ENCODE results near the gene CA9. TPM values are rescaled to one million over a fixed set of nuclear protein-coding genes. Genes with fewer than 3 reads are reported as not detected.
A peak's percentile ranks its signal among the peaks of the same experiment; 100 is the strongest.

Gene CA9
- total and polyA plus RNA-seq, 3 experiments from 2014 or later = 0.75 TPM; not detected in 2

DNA sequence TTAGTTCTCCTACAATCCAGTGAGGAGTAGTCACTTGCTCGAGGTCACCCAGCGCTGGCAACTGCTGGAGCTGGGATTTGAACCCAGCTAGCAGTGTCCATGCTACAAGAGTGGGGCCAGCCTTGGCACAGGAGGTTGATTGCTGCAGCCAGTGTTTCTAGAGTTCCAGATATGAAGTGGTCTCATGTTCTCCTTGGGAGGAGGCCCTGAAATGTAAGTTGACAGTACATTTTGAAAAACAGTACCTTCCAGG lies 14.8 kb upstream of the CA9 start:
- Mint-ChIP-seq H3K4me1 (peaks cover 72 to 88% (median 84%) of the 10 kb centered on the region in 3 donors), H3K36me3 (peaks cover 11 to 29% (median 13%) of the 10 kb centered on the region in 3 donors), H3K27me3 (peaks cover 4 to 10% of the 10 kb centered on the region in 2 donors), H3K27ac (peak overlapping the region; percentile 94 to 100 (median 98)), H3K4me3 (peak overlapping the region; percentile 84 to 97 (median 92)), H3K9me3 (peaks cover 0 to 6% (median 4%) of the 10 kb centered on the region in 5 donors)
- Histone ChIP-seq H3K27me3 (ENCODE audit: insufficient read depth, low read length, poor library complexity, severe bottlenecking) (no peaks in the 10 kb centered on the region), H3K9me3 (ENCODE audit: low read length) (no peaks in the 10 kb centered on the region), H3K36me3 (ENCODE audit: insufficient read depth, low read length) (peaks cover 10% of the 10 kb centered on the region), H3K4me3 (ENCODE audit: low read length) (peak overlapping the region; percentile 90), H3K27ac (ENCODE audit: low read depth, low read length) (peak overlapping the region; percentile 99), H3K4me1 (ENCODE audit: insufficient read depth, low read length) (peaks cover 69% of the 10 kb centered on the region)
- ChIA-PET CTCF (interaction anchor here (0.9 to 10.0 kb wide), 22 partner anchors 7 to 556 kb away, joined by 3 to 162 read pairs (median 10); partner anchors contain the start of genes ARHGEF39, CD72, CREB3 and SIT1), POLR2A (interaction anchor here (1.2 to 5.1 kb wide), 9 partner anchors 10 to 73 kb away, joined by 3 to 53 read pairs (median 6); partner anchors contain the start of genes CREB3, TESK1 and TLN1)
- DNase-seq = no peak

DNA sequence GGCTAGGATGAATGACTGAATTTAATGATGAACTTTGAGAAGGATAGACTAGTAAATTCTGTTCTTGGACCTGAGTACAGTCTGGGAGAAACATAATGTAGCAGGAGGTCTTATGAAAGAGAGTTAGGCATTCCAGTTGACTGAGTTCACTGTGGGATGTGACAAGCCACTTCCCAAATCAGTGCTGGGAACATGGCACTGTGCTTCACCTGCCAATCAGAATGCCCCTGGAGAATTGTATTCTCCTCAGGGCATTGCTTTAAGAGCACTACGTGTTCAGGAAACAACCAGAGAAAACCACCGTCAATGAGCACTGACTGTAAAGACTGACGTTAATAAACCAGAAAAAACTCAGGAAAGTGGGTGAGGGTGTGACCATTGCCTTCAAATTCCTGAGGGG lies 14.4 kb upstream of the CA9 start:
- Mint-ChIP-seq H3K27ac (peak overlapping the region; percentile 94 to 100 (median 98)), H3K4me1 (peaks cover 75 to 88% (median 85%) of the 10 kb centered on the region in 3 donors), H3K36me3 (peaks cover 11 to 29% (median 13%) of the 10 kb centered on the region in 3 donors), H3K27me3 (peaks cover 4 to 10% of the 10 kb centered on the region in 2 donors), H3K4me3 (peak overlapping the region; percentile 84 to 97 (median 92)), H3K9me3 (peaks cover 0 to 6% (median 4%) of the 10 kb centered on the region in 5 donors)
- no peak overlapping the region for H3K27ac ChIP-seq (ENCODE audit: low read depth, low read length)
- H3K9me3 ChIP-seq (ENCODE audit: low read length) = no peaks in the 10 kb centered on the region
- H3K4me3 ChIP-seq (ENCODE audit: low read length) = peak overlapping the region; percentile 90
- DNase-seq = no peak
- H3K27me3 ChIP-seq (ENCODE audit: insufficient read depth, low read length, poor library complexity, severe bottlenecking) = no peaks in the 10 kb centered on the region
- H3K36me3 ChIP-seq (ENCODE audit: insufficient read depth, low read length) = peaks cover 10% of the 10 kb centered on the region
- H3K4me1 ChIP-seq (ENCODE audit: insufficient read depth, low read length) = peaks cover 67% of the 10 kb centered on the region
- CTCF ChIA-PET = interaction anchor here (0.9 to 10.0 kb wide), 21 partner anchors 7 to 556 kb away, joined by 3 to 162 read pairs (median 10); partner anchors contain the start of genes ARHGEF39, CD72, CREB3 and SIT1
- POLR2A ChIA-PET = interaction anchor here (1.2 to 5.1 kb wide), 5 partner anchors 10 to 72 kb away, joined by 3 to 53 read pairs (median 6); partner anchors contain the start of genes CREB3 and TLN1

DNA sequence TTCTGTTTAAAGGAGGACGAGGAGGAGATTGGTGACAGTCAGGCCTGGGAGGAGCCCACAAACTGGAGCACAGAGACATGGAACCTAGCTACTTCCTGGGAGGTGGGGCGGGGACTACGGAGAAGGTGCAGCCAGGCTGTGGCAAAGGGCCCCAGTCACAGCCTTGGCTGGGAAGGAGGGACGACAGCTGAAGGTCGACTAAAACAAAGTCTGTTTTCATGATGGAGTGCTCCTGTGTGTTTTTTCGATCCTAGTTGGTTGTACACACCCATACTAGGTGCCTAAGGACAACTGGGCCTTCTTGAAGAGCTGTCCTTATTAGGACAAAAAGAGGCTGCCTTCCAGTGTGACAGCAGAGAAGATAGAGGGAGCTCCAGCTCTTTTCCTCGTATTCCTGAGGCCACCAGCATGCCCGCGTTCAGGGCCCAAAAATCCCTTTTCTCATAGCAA lies 12.7 kb upstream of the CA9 start:
- CTCF ChIA-PET = interaction anchor here (0.9 to 10.0 kb wide), 14 partner anchors 15 to 544 kb away, joined by 3 to 162 read pairs (median 4); partner anchors contain the start of genes CREB3, SIT1 and TLN1
- peak overlapping the region; percentile 40 to 100 (median 98) for H3K27ac Mint-ChIP-seq
- H3K27me3 ChIP-seq (ENCODE audit: insufficient read depth, low read length, poor library complexity, severe bottlenecking) = no peaks in the 10 kb centered on the region
- peaks cover 10% of the 10 kb centered on the region for H3K36me3 ChIP-seq (ENCODE audit: insufficient read depth, low read length)
- no peak for DNase-seq
- H3K36me3 Mint-ChIP-seq = peaks cover 11 to 29% (median 13%) of the 10 kb centered on the region in 3 donors
- H3K4me1 Mint-ChIP-seq = peaks cover 81 to 95% (median 93%) of the 10 kb centered on the region in 3 donors
- POLR2A ChIA-PET = interaction anchor here (0.6 to 1.5 kb wide), 4 partner anchors 12 to 57 kb away, joined by 3 to 6 read pairs (median 3); no protein-coding TSS in a partner anchor
- no peak overlapping the region for H3K27ac ChIP-seq (ENCODE audit: low read depth, low read length)
- H3K9me3 ChIP-seq (ENCODE audit: low read length) = no peaks in the 10 kb centered on the region
- peaks cover 0 to 6% (median 4%) of the 10 kb centered on the region in 5 donors for H3K9me3 Mint-ChIP-seq
- peaks cover 73% of the 10 kb centered on the region for H3K4me1 ChIP-seq (ENCODE audit: insufficient read depth, low read length)
- H3K4me3 ChIP-seq (ENCODE audit: low read length) = no peak overlapping the region
- peak overlapping the region; percentile 30 to 97 (median 70) for H3K4me3 Mint-ChIP-seq
- peaks cover 4 to 10% of the 10 kb centered on the region in 2 donors for H3K27me3 Mint-ChIP-seq

DNA sequence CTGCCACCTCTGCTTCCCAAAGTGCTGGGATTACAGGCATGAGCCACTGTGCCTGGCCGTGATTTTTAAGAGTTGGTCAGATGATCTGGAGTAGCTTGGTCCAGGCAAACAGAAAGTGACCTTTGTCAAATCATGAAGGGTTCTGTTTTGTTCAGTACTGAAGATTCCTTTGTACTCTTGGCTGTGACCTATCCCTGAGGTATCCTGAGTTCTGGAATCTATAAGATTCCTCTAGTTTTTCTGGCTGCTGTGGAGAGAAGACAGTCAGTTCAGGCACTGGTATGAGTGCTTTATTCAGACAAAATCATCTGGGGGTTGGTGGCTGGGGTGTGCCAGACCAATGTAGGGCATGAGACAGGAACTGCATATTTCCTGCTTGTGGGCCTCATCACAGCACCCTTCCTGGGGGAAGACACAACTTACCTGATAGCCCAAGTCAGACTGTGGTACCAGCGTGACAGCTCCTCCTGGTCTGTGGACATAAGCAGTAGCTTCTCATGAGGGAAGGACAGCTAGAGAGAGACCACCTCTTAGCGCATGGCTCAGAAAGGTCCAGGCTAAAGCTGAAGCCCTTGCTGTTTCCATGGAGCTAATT lies 11.9 kb upstream of the CA9 start:
- peaks cover 11 to 29% (median 13%) of the 10 kb centered on the region in 3 donors for H3K36me3 Mint-ChIP-seq
- peak overlapping the region; percentile 7 for H3K27ac ChIP-seq (ENCODE audit: low read depth, low read length)
- H3K9me3 Mint-ChIP-seq = peaks cover 0 to 6% (median 4%) of the 10 kb centered on the region in 5 donors
- ChIA-PET POLR2A (interaction anchor here (1.1 to 1.2 kb wide), 2 partner anchors 15 to 58 kb away, joined by 3 read pairs; no protein-coding TSS in a partner anchor), CTCF (interaction anchor here (0.9 to 10.0 kb wide), 10 partner anchors 16 to 221 kb away, joined by 3 to 162 read pairs (median 4); partner anchors contain the start of genes CREB3, SIT1 and TLN1)
- peak overlapping the region; percentile 72 to 91 (median 84) for H3K4me3 Mint-ChIP-seq
- DNase-seq = peak in 4 of 5 donors; percentile 28 to 68 (median 53)
- no peaks in the 10 kb centered on the region for H3K27me3 ChIP-seq (ENCODE audit: insufficient read depth, low read length, poor library complexity, severe bottlenecking)
- peaks cover 10% of the 10 kb centered on the region for H3K36me3 ChIP-seq (ENCODE audit: insufficient read depth, low read length)
- H3K27me3 Mint-ChIP-seq = peaks cover 4 to 10% of the 10 kb centered on the region in 2 donors
- peaks cover 70% of the 10 kb centered on the region for H3K4me1 ChIP-seq (ENCODE audit: insufficient read depth, low read length)
- peak overlapping the region; percentile 24 for H3K4me3 ChIP-seq (ENCODE audit: low read length)
- no peaks in the 10 kb centered on the region for H3K9me3 ChIP-seq (ENCODE audit: low read length)
- peak overlapping the region; percentile 83 to 100 (median 99) for H3K27ac Mint-ChIP-seq
- H3K4me1 Mint-ChIP-seq = peaks cover 74 to 93% (median 89%) of the 10 kb centered on the region in 3 donors

DNA sequence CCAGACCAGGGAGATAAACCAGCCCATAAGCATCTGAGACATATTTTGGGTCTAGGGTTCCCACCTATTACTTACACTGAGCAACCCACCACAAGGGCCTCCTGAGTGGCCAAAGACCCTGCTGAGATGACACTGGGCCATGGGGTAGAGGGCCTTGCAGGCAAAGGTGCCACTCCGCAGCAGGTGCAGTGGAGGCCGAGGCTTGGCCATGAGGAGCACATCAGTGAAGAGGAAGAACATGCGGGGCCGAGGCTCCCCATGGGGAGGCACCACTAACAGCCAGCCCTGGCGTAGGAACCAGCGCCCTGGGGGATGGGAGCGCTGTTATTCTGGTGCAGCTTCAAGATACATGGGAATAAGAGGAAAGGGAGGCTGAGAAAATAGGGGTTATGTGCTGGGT lies 11.3 kb upstream of the CA9 start:
- H3K9me3 ChIP-seq (ENCODE audit: low read length) = no peaks in the 10 kb centered on the region
- Mint-ChIP-seq H3K36me3 (peaks cover 11 to 29% (median 13%) of the 10 kb centered on the region in 3 donors), H3K27ac (peak overlapping the region; percentile 83 to 100 (median 99)), H3K4me3 (peak overlapping the region; percentile 18 to 91 (median 84)), H3K9me3 (peaks cover 0 to 6% (median 4%) of the 10 kb centered on the region in 5 donors), H3K27me3 (peaks cover 4 to 10% of the 10 kb centered on the region in 2 donors), H3K4me1 (peaks cover 68 to 87% (median 83%) of the 10 kb centered on the region in 3 donors)
- H3K27ac ChIP-seq (ENCODE audit: low read depth, low read length) = peak overlapping the region; percentile 7
- no peak for DNase-seq
- ChIA-PET CTCF (interaction anchor here (1.2 to 10.0 kb wide), 5 partner anchors 16 to 220 kb away, joined by 3 to 162 read pairs (median 5); partner anchors contain the start of gene SIT1), POLR2A (interaction anchor here (1.1 kb wide), 1 partner anchor 59 kb away, joined by 3 read pairs; no protein-coding TSS in a partner anchor)
- H3K4me3 ChIP-seq (ENCODE audit: low read length) = peak overlapping the region; percentile 24
- no peaks in the 10 kb centered on the region for H3K27me3 ChIP-seq (ENCODE audit: insufficient read depth, low read length, poor library complexity, severe bottlenecking)
- H3K36me3 ChIP-seq (ENCODE audit: insufficient read depth, low read length) = peaks cover 10% of the 10 kb centered on the region
- H3K4me1 ChIP-seq (ENCODE audit: insufficient read depth, low read length) = peaks cover 64% of the 10 kb centered on the region

DNA sequence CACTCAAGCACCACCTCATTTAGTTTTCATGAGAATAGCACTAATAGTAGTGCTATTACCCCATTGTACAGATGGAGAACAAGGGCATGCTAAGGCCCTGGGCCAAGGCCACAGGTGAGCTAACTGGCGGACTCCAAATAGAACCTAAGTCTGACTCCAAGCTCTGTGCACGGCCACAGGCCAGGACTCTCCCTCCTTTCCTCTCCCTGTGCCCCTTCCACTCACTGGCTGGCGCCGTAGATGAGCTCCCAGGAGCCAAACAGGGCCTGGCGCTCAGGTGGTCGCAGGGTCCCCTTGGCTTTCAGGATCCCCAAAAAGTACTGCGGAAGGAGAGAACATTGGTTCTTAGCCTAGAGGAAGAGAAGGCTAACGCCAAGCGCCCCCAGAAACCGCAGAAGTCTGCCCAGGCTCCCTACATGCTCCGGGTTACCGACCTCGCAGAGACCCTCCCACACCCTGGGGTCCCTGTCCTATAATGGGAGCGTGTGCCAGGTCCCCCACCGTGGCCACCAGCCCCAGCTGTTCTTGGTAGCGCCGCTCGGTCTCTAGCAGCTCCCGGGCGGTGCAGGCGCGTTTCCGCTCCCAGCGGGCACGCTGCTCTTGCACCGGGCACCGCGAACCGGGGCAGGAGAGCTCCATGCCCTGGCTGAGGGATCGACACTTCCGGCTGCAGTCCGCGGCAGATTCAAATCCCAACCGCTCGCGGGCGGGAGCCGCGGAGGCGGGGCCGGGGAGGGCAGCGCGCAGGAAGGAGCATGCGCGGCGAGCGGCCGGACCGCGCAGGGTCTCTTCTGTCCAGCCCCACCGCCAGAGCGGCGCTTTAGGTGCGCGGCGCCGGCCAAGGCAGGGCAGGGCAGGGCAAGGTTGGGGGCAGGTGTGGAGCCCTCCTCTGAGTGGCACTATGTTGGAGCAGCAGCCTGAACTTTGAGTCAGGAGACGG lies 8.9 kb upstream of the CA9 start, which contains the start of gene ARHGEF39:
TSS of gene ARHGEF39 (minus strand) at position 665 of the 940 bp plus-strand sequence. CDS start at position 639, 26 bp downstream.
- Mint-ChIP-seq H3K4me3 (peak within 1 kb of the TSS; percentile 87 to 91 (median 89)), H3K4me1 (peaks cover 53 to 68% (median 64%) of the 10 kb centered on the region in 3 donors), H3K36me3 (peaks cover 5 to 18% (median 13%) of the 10 kb centered on the region in 3 donors), H3K27ac (peak within 1 kb of the TSS; percentile 73 to 100 (median 97)), H3K9me3 (no peaks in the 10 kb centered on the region), H3K27me3 (peaks cover 0 to 2% of the 10 kb centered on the region in 2 donors)
- Histone ChIP-seq H3K27ac (ENCODE audit: low read depth, low read length) (peak within 1 kb of the TSS; percentile 39), H3K36me3 (ENCODE audit: insufficient read depth, low read length) (peaks cover 10% of the 10 kb centered on the region), H3K4me3 (ENCODE audit: low read length) (peak within 1 kb of the TSS; percentile 84), H3K4me1 (ENCODE audit: insufficient read depth, low read length) (peaks cover 52% of the 10 kb centered on the region), H3K9me3 (ENCODE audit: low read length) (no peaks in the 10 kb centered on the region), H3K27me3 (ENCODE audit: insufficient read depth, low read length, poor library complexity, severe bottlenecking) (no peaks in the 10 kb centered on the region)
- CTCF ChIA-PET = interaction anchor here (0.7 to 8.6 kb wide), 16 partner anchors 7 to 92 kb away, joined by 3 to 82 read pairs (median 6); partner anchors contain the start of genes CCDC107 and RMRP
- peak; percentile 60 to 79 (median 71) for DNase-seq
- POLR2A ChIA-PET = interaction anchor here (0.8 to 2.1 kb wide), 6 partner anchors 18 to 562 kb away, joined by 3 to 6 read pairs (median 4); partner anchors contain the start of genes CREB3, STOML2, TESK1 and TLN1

DNA sequence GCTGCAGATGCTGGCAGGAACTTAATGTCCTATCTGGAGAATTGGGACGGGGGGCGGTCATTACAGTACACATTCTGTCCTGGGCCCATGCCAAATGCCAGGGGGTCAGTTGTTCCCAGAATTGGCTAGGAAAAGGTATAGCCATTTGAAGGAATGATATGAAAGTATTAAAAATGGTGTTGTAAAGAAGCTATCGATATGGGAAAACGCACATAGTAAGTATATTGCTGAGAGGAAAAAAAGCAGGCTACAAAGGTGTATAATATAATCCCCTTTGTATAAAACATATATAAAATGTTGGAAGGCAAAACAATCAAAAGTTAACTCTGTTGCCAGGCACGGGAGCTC lies 8.3 kb upstream of the CA9 start:
- no peak for DNase-seq
- H3K4me3 ChIP-seq (ENCODE audit: low read length) = peak overlapping the region; percentile 84
- H3K9me3 Mint-ChIP-seq = no peaks in the 10 kb centered on the region
- ChIA-PET CTCF (interaction anchor here (0.7 to 8.6 kb wide), 10 partner anchors 8 to 62 kb away, joined by 3 to 82 read pairs (median 8); partner anchors contain the start of genes CCDC107 and RMRP), POLR2A (interaction anchor here (1.1 to 2.1 kb wide), 2 partner anchors 60 to 67 kb away, joined by 4 to 6 read pairs; partner anchors contain the start of genes CREB3, TESK1 and TLN1)
- H3K27me3 ChIP-seq (ENCODE audit: insufficient read depth, low read length, poor library complexity, severe bottlenecking) = no peaks in the 10 kb centered on the region
- H3K9me3 ChIP-seq (ENCODE audit: low read length) = no peaks in the 10 kb centered on the region
- peaks cover 5% of the 10 kb centered on the region for H3K36me3 ChIP-seq (ENCODE audit: insufficient read depth, low read length)
- H3K4me1 ChIP-seq (ENCODE audit: insufficient read depth, low read length) = peaks cover 46% of the 10 kb centered on the region
- H3K36me3 Mint-ChIP-seq = peaks cover 2 to 12% (median 10%) of the 10 kb centered on the region in 3 donors
- H3K27ac Mint-ChIP-seq = peak overlapping the region; percentile 73 to 100 (median 96)
- H3K4me1 Mint-ChIP-seq = peaks cover 47 to 62% (median 58%) of the 10 kb centered on the region in 3 donors
- H3K27me3 Mint-ChIP-seq = peaks cover 0 to 2% of the 10 kb centered on the region in 2 donors
- peak overlapping the region; percentile 87 to 91 (median 89) for H3K4me3 Mint-ChIP-seq
- peak overlapping the region; percentile 39 for H3K27ac ChIP-seq (ENCODE audit: low read depth, low read length)
